ENCODE data around the gene MGARP.

MGARP gene

GRCh38 chr4:139219450-139220055 is 60.5 kb downstream of the MGARP start:
- no peaks in the 10 kb centered on the region for H3K9me3 Mint-ChIP-seq
- H3K27me3 Mint-ChIP-seq (ENCODE audit: low read depth), result peaks cover 5% of the 10 kb centered on the region
- H3K27ac Mint-ChIP-seq, result no peak overlapping the region
- no peak for DNase-seq (ENCODE audit: low spot score)
- peaks cover 15% of the 10 kb centered on the region for H3K4me1 Mint-ChIP-seq (ENCODE audit: low read depth)
- H3K36me3 Mint-ChIP-seq (ENCODE audit: low read depth), result no peaks in the 10 kb centered on the region
- H3K4me3 Mint-ChIP-seq, result no peak overlapping the region
